GM19023 (cell line): Measurements from ENCODE around the gene PRTG.

Source experiments
- ATAC-seq: cut with Tn5 transposase; IDR thresholded peaks from one replicate; pipeline ENCODE4 v1.9.1; 2021; ENCODE audit warnings: mild to moderate bottlenecking, moderate library complexity; ENCODE audit not compliant: unreplicated experiment

PRTG gene

GRCh38 chr15:55576943-55577342 lies 166.0 kb downstream of the PRTG start:
- no peak for ATAC-seq

GRCh38 chr15:55574096-55574495 lies 168.9 kb downstream of the PRTG start:
- no peak for ATAC-seq

DNA sequence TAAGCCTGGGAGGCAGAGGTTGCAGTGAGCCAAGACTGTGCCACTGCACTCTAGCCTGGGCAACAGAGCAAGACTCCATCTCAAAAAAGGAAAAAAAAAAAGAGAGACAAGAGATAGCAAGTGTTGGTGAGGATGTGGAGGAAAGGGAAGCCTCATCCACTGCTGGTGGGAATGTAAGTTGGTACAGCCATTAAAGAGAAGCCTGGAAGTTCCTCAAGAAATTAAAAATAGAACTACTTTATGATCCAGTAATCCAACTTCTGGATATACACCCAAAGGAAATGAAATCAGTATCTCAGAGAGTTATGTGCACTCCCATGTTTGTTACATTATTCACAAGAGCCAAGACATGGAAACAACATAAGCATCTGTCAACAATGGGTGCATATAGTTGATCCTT lies 169.7 kb downstream of the PRTG start:
- no peak for ATAC-seq

GRCh38 chr15:55564347-55565145 lies 178.4 kb downstream of the PRTG start:
- no peak for ATAC-seq

- ATAC-seq, result no peak
Observed at GRCh38 chr15:55562601-55563000, 180.4 kb downstream of the PRTG start.
